IPS-20b (cell line): ENCODE results near the gene VSIG4.
"Not testable (repeated sequence)": the region's sequence is repeated elsewhere in the genome, so short reads cannot be mapped to it uniquely, and the experiment has no call there.

Source experiments
- H3K27ac ChIP-seq: one replicate; pipeline ENCODE4 v1.5.1; 2013; ENCODE audit warnings: low read length
- H3K27me3 ChIP-seq: 2 replicates; pipeline ENCODE4 v1.6.1; 2013; ENCODE audit warnings: mild to moderate bottlenecking, low read length, inconsistent platforms; ENCODE audit not compliant: insufficient read depth
- H3K36me3 ChIP-seq: 2 replicates; pipeline ENCODE4 v1.6.1; 2013; ENCODE audit warnings: low read depth, mild to moderate bottlenecking, inconsistent platforms, low read length, moderate library complexity; ENCODE audit not compliant: insufficient read depth
- H3K4me1 ChIP-seq: 2 replicates; pipeline ENCODE4 v1.6.1; 2013; ENCODE audit warnings: mild to moderate bottlenecking, control low read depth, inconsistent platforms, low read length, moderate library complexity; ENCODE audit not compliant: insufficient read depth
- H3K4me3 ChIP-seq: 2 replicates; pipeline ENCODE4 v1.5.1; 2013; ENCODE audit warnings: mild to moderate bottlenecking, low read length, inconsistent platforms
- H3K9ac ChIP-seq: 2 replicates; pipeline ENCODE4 v1.6.1; 2013; ENCODE audit warnings: low read depth, mild to moderate bottlenecking, inconsistent platforms, low read length, moderate library complexity
- H3K9me3 ChIP-seq: 2 replicates; pipeline ENCODE4 v1.6.1; 2013; ENCODE audit warnings: mild to moderate bottlenecking, low read depth, low read length, inconsistent platforms; ENCODE audit not compliant: insufficient read depth

Gene VSIG4

DNA sequence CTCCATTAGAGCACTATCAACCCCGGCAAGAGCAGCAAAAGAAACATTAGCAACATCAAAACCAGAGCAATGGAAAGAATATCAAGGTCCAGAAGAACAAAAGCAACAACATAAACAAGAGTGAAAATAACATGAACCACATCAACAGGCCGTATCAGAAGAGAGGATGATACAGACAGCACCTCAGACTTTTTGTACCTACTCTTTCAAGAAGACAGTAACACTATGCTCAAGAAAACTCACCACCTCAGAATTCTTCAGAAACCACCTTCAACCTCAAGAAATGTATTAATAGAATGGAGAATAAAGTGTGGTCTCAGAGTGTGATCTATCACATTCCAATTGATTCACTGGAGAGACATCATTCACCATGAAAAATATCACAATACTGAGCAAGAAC, 46.5 kb downstream of the VSIG4 start:
- H3K36me3 ChIP-seq, result no peaks in the 10 kb centered on the region
- no peaks in the 10 kb centered on the region for H3K4me1 ChIP-seq
- H3K9me3 ChIP-seq, result no peaks in the 10 kb centered on the region
- no peaks in the 10 kb centered on the region for H3K27me3 ChIP-seq
- no peak overlapping the region for H3K9ac ChIP-seq
- no peak overlapping the region for H3K27ac ChIP-seq
- H3K4me3 ChIP-seq, result no peak overlapping the region

DNA sequence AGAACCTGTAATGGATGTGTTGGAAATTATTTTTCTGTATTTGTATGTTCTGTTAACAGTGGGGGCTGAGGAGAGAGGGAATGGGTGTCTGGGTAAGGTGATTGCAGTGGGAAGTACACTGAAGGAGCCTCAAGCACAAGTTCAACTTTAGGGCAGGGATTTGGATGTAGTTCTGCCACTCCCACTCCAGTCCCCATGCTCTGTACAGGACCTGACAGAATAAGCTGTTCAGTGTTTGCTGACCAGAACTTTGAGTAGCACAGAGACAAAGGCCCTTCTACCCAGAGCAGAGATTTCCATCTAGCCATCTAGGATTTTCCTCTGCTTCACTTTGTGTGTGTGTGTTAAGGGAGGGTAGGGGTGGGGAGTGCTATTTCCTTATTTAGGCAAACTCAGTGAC, 49.2 kb downstream of the VSIG4 start:
- H3K27ac ChIP-seq, result no peak overlapping the region

DNA sequence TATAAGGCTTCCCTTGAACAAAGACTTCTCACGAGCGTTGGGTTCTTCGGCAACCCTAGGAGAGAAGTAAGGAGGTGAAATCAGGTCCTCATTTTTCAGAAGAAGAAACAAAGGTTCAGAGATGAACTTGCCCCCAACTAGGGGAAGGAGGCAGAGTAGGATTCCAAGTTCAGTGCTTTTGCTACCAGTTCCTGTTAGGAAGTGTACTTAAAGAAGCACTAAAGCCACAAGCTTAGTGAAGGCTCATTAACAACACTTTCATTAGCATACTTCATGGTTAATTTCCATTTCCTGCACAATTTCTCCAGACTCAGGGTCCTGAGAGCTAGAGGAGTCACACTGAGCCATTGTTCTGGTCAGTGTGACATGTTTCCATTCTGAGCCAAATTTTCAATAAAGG, 52.1 kb downstream of the VSIG4 start:
- Histone ChIP-seq H3K36me3 (no peaks in the 10 kb centered on the region), H3K4me1 (no peaks in the 10 kb centered on the region), H3K4me3 (no peak overlapping the region), H3K27me3 (no peaks in the 10 kb centered on the region), H3K27ac (no peak overlapping the region), H3K9me3 (no peaks in the 10 kb centered on the region), H3K9ac (no peak overlapping the region)

More for the DNA sequence above, 49.2 kb downstream of the VSIG4 start:
- Histone ChIP-seq H3K27me3 (no peaks in the 10 kb centered on the region), H3K9ac (no peak overlapping the region), H3K36me3 (no peaks in the 10 kb centered on the region), H3K4me3 (no peak overlapping the region), H3K4me1 (no peaks in the 10 kb centered on the region), H3K9me3 (no peaks in the 10 kb centered on the region)

DNA sequence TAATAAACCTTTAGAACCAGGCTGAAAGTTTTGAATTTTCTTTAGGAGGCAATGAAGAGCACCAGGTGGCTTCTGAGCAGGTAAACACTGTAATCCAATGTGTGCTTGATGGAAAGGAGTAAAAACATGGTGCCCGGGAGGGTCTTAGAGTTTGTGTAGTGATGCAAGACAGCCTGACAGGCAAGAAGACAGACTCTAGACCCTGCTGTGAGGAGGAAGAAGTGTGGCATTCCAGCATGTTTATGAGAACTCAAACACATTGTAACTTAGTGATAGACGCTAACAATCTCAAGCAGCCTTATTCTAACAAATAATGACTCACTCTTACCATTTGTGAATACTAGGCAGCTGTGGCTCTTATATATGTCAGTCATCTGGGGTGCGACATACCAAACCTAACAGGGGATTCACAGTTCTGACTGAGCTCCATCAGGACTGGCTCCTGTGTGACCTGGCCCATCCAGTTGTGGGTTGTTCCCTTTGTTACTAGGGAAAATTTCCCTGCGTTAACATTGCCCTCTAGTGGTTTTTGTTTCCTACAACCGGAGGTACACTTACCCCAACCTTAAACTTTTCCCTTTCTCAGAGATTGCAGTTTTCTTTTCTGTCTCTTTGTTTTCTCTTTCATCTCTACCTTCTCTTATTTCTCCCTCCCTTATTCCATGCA, 53.8 kb downstream of the VSIG4 start:
- Histone ChIP-seq H3K9ac (no peak overlapping the region), H3K27ac (no peak overlapping the region)

DNA sequence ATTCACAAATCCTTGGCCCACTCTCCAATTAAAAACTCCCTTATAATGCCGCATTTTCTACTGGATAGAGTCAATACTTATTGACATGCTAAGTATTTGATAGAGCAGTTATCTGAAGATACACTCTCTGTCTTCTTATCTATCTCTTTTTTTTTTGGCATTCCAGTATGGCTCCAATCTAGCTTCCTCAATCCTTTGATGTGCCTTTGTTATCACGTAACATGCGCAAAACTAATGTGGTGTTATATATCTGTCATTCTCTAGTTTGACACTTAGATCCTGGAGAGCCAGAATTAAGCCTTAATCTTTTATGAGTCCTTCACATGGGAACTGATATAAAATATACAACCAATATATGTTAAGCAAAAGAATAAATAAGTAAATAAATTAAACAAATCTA, 54.7 kb downstream of the VSIG4 start:
- Histone ChIP-seq H3K27ac (no peak overlapping the region), H3K9ac (no peak overlapping the region), H3K27me3 (no peaks in the 10 kb centered on the region), H3K36me3 (no peaks in the 10 kb centered on the region), H3K4me1 (no peaks in the 10 kb centered on the region), H3K4me3 (no peak overlapping the region), H3K9me3 (no peaks in the 10 kb centered on the region)

More for the DNA sequence above, 53.8 kb downstream of the VSIG4 start:
- Histone ChIP-seq H3K9me3 (no peaks in the 10 kb centered on the region), H3K36me3 (no peaks in the 10 kb centered on the region), H3K4me1 (no peaks in the 10 kb centered on the region), H3K27me3 (no peaks in the 10 kb centered on the region), H3K4me3 (no peak overlapping the region)

DNA sequence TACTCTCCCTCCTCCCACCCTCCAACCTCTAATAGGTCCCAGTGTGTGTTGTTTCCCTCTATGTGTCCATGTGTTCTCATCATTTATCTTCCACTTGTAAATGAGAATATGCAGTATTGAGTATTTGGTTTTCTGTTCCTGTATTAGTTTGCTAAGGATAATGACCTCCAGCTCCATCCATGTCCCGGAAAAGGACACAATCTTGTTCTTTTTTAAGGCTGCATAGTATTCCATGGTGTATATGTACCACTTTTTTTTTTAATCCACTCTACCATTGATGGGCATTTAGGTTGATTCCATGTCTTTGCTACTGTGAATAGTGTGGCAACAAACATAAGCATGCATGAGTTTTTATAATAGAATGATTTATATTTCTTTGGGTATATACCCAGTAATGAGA, 62.7 kb downstream of the VSIG4 start:
- not testable (repeated sequence) for H3K36me3 ChIP-seq, H3K9me3 ChIP-seq, H3K27me3 ChIP-seq, H3K9ac ChIP-seq, H3K4me1 ChIP-seq, H3K4me3 ChIP-seq, H3K27ac ChIP-seq

DNA sequence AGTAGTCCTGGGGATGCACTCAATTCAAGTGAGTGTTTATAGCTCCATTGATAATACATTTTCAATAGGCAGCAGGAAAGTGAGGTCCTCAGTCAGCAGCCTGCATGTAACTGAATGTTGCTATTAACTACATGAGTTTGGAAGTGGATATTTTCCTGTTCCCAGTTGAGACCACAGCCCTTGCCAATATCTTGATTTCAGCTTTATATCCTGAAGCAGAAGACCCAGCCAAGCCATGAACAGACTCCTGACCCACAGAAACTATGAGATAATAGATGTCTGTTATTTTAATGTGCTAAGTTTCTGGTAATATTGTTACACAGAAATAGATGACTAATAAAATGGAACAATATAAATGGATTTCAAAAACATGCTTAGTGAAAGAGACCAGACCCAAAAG, 63.7 kb downstream of the VSIG4 start:
- Histone ChIP-seq H3K27ac (no peak overlapping the region), H3K9me3 (no peaks in the 10 kb centered on the region), H3K27me3 (no peaks in the 10 kb centered on the region), H3K4me3 (no peak overlapping the region), H3K36me3 (no peaks in the 10 kb centered on the region), H3K4me1 (no peaks in the 10 kb centered on the region), H3K9ac (no peak overlapping the region)

DNA sequence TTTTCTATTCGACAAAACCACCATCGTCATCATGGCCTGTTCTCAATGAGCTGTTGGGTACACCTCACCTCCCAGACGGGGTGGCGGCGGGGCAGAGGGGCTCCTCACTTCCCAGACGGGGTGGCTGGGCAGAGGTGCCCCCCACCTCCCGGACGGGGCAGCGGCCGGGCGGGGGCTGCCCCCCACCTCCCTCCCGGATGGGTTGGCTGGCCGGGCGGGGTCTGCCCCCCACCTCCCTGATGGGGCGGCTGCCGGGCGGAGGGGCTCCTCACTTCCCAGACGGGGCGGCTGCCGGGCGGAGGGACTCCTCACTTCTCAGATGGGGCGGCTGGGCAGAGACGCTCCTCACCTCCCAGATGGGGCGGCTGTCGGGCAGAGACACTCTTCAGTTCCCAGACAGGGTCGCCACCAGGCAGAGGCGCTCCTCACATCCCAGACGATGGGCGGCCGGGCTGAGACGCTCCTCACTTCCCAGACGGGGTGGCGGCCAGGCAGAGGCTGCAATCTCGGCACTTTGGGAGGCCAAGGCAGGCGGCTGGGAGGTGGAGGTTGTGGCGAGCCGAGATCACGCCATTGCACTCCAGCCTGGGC, 64.6 kb downstream of the VSIG4 start:
- not testable (repeated sequence) for H3K36me3 ChIP-seq, H3K9me3 ChIP-seq, H3K27me3 ChIP-seq, H3K4me3 ChIP-seq, H3K9ac ChIP-seq, H3K27ac ChIP-seq, H3K4me1 ChIP-seq
